Measurements from ENCODE around the gene MYL12B. TPM values are rescaled to one million over a fixed set of nuclear protein-coding genes. Genes with fewer than 3 reads are reported as not detected.

Gene MYL12B
- total RNA-seq, 1 donor from 2014 or later = 211 TPM

DNA sequence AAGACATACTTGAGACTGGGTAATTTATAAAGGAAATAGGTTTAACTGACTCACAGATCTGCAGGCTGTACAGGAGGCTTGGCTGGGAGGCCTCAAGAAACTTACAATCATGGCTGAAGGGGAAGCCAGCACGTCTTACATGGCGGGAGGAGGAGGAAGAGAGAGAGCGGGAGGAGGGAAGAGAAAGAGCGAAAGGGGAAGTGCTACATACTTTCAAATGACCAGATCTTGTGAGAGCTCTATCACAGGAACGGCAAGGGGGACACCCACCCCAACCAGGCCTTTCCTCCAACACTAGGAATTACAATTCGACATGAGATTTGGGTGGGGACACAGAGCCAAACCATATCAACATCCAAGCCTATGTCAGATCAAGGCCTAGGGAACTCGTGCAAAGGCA lies 24.2 kb downstream of the MYL12B start:
- TF ChIP-seq, protein P1, sequence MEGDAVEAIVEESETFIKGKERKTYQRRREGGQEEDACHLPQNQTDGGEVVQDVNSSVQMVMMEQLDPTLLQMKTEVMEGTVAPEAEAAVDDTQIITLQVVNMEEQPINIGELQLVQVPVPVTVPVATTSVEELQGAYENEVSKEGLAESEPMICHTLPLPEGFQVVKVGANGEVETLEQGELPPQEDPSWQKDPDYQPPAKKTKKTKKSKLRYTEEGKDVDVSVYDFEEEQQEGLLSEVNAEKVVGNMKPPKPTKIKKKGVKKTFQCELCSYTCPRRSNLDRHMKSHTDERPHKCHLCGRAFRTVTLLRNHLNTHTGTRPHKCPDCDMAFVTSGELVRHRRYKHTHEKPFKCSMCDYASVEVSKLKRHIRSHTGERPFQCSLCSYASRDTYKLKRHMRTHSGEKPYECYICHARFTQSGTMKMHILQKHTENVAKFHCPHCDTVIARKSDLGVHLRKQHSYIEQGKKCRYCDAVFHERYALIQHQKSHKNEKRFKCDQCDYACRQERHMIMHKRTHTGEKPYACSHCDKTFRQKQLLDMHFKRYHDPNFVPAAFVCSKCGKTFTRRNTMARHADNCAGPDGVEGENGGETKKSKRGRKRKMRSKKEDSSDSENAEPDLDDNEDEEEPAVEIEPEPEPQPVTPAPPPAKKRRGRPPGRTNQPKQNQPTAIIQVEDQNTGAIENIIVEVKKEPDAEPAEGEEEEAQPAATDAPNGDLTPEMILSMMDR (conservative IDR thresholded peaks at IDR 0.05) = no peak
- H3K9me3 Mint-ChIP-seq = peaks cover 19% of the 10 kb centered on the region
- no peak overlapping the region for H3K4me3 Mint-ChIP-seq
- DNase-seq (ENCODE audit: extremely low spot score, unreplicated experiment) = no peak
- peaks cover 4% of the 10 kb centered on the region for H3K36me3 Mint-ChIP-seq
- H3K4me1 Mint-ChIP-seq (ENCODE audit: unreplicated experiment) = peaks cover 17% of the 10 kb centered on the region
- no peak overlapping the region for H3K27ac Mint-ChIP-seq
- H3K27me3 Mint-ChIP-seq = no peaks in the 10 kb centered on the region

DNA sequence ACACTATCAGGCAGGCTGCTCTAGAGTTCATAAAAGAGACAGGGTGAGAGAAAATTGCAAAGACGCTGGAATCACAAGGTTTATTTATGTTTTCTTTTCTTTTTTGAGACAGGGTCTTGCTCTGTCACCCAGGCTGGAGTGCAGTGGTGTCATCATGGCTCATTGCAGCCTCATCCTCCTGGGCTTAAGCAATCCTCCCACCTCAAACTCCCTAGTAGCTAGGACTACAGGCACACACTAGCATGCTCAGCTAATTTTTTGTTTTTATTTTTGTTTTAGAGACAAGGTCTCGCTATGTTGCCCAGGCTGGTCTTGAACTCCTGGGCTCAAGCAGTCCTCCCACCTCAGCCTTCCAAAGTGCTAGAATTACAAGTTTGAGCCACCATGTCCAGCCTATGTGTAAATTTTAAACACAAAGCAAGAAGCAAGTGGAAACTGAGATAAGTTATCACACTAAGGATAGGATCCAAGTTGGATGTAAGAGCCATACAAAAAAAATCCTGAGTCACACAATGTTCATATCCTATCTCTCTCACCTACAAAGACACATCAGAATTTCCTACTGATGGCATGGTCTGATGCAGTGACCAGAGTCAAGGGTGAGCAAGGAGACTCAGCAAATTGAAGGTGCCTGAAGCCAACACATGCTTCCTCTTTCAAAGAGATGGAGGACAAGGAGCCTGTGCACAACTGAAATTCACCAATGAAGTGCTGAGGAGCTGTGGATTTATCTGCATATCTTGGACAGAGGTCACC lies 31.4 kb downstream of the MYL12B start:
- Mint-ChIP-seq H3K27ac (no peak overlapping the region), H3K27me3 (peaks cover 3% of the 10 kb centered on the region), H3K4me3 (no peak overlapping the region), H3K4me1 (ENCODE audit: unreplicated experiment) (peaks cover 4% of the 10 kb centered on the region), H3K9me3 (peaks cover 24% of the 10 kb centered on the region), H3K36me3 (peaks cover 10% of the 10 kb centered on the region)
- no peak for DNase-seq (ENCODE audit: extremely low spot score, unreplicated experiment)
- TF ChIP-seq, protein P1 (conservative IDR thresholded peaks at IDR 0.05) = no peak

DNA sequence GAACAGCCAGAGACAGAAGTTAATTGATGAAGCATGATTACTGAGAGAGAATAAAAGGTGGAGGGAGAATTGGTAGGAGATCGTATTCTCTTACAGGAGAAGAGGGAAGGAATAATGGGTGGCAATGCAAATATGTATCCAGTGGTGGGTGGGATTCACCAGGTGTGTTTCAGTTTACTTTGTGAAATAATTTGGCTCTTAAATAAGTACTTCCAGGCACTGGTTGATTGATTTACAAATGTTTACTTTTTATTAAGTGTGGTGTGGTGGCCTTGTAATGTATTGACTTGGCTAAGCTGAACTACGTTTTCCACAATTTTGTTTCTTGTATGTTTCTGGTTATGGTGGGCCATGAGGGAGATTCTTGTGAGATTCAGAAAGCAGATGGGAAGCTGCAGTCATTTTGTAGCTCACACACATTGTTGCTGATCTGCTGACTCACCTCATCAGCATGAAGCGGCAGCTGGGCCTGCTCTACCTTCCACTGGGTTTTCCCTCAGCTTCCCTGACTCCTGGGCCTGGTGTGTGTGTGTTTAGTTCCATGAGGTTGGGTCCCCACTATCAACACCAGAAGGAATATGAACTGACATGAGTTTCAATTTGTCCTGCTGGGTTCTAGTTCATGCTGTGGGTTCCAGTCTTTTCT lies 32.6 kb downstream of the MYL12B start:
- Mint-ChIP-seq H3K36me3 (peaks cover 9% of the 10 kb centered on the region), H3K9me3 (peaks cover 24% of the 10 kb centered on the region)
- no peak for DNase-seq (ENCODE audit: extremely low spot score, unreplicated experiment)

DNA sequence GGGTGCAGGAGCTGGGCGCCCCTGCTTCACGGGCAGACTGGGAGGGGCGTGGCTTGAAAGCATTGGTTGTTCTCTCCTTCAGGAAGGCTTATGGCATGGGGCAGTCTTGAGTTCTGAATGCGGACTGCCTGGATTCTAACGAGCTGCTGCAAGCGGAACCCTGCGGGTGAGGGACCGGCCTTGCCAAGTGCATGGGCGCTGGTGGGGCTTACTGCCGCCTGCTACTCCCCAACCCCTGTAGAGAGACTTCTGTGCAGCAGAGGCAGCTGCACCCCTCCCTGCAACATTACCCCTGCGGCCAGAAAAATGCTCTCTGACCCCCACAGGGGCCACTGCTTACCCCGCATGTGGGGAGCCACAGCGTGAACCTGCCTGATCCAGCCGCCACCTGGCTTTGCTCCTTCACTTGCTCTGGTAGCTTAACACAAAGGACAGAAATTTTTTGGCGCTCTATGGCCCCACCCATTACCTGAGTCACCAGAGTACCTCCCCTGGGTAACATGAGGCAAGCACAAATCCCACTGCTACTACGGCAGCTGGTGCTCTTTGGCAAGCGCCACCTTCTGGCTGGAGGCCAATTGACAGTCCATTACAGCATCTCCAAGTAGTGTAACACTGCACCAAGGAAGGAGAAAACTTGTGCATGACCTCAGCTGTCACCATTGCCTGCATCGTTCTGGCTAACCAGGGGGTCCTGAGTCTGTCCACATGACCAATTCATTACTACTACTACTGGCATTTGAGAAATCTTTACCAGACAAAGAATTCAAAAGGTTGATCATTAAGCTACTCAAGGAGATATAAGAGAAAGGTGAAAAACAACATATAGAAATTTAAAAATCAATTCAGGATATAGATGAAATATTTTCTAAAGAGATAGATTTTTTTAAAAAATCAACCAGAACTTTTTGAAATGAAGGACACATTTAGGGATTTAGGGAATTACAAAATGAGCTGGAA lies 35.4 kb downstream of the MYL12B start:
- peaks cover 3% of the 10 kb centered on the region for H3K27me3 Mint-ChIP-seq
- H3K4me3 Mint-ChIP-seq = peak overlapping the region; percentile 98
- DNase-seq (ENCODE audit: extremely low spot score, unreplicated experiment) = peak; percentile 89
- peak overlapping the region; percentile 95 for H3K27ac Mint-ChIP-seq
- TF ChIP-seq, protein P1 (conservative IDR thresholded peaks at IDR 0.05) = peak; percentile 89
- H3K36me3 Mint-ChIP-seq = peaks cover 9% of the 10 kb centered on the region
- H3K9me3 Mint-ChIP-seq = peaks cover 20% of the 10 kb centered on the region
- peaks cover 4% of the 10 kb centered on the region for H3K4me1 Mint-ChIP-seq (ENCODE audit: unreplicated experiment)

More for the DNA sequence above, 32.6 kb downstream of the MYL12B start:
- no peak overlapping the region for H3K27ac Mint-ChIP-seq
- peak overlapping the region; percentile 6 for H3K4me3 Mint-ChIP-seq
- H3K4me1 Mint-ChIP-seq (ENCODE audit: unreplicated experiment) = peaks cover 4% of the 10 kb centered on the region
- peaks cover 3% of the 10 kb centered on the region for H3K27me3 Mint-ChIP-seq
- TF ChIP-seq, protein P1 (conservative IDR thresholded peaks at IDR 0.05) = no peak

DNA sequence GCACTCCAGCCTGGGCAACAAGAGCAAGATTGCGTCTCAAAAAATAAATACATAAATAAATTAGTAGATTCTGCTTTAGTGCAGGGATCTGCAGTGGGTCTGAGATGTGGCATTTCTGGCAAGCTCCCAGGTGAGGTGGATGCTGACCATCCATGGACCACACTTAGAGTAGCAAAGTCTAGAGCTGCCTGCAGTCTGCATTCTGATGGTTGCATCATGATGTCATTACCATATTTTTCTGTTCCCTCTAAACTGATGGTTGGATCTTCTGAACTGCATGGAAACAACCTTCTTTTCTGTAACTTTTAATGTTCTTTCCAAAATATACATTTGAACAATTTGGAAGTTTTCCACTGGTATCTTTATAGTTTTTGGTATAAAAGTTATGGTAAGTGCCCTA lies 42.9 kb downstream of the MYL12B start:
- Mint-ChIP-seq H3K9me3 (peaks cover 2% of the 10 kb centered on the region), H3K4me3 (no peak overlapping the region), H3K4me1 (ENCODE audit: unreplicated experiment) (no peaks in the 10 kb centered on the region), H3K36me3 (no peaks in the 10 kb centered on the region), H3K27ac (no peak overlapping the region), H3K27me3 (no peaks in the 10 kb centered on the region)
- DNase-seq (ENCODE audit: extremely low spot score, unreplicated experiment) = no peak
- TF ChIP-seq, protein P1 (conservative IDR thresholded peaks at IDR 0.05) = no peak
